Fibroblast of lung (primary cell): ENCODE measurements around the gene TTF2. TPM values are rescaled to one million over a fixed set of nuclear protein-coding genes. Genes with fewer than 3 reads are reported as not detected.
A peak's percentile ranks its signal among the peaks of the same experiment; 100 is the strongest.

Experiments used
- DNase-seq, 2 donors: peaks; one replicate each; pipeline versions ENCODE4 v3.0.0 to v3.0.0-alpha.2; 2010; ENCODE audit warnings: low read depth in 2 of 2
- H2AFZ ChIP-seq: 2 replicates; pipeline ENCODE4 v1.5.1; 2012; ENCODE audit warnings: low read length, control low read depth, inconsistent platforms
- H3K27ac ChIP-seq: 2 replicates; pipeline ENCODE4 v1.5.1; 2011; ENCODE audit warnings: low read length, control low read depth; ENCODE audit not compliant: insufficient read depth
- H3K27me3 ChIP-seq: 2 replicates; pipeline ENCODE4 v1.5.1; 2011; ENCODE audit warnings: mild to moderate bottlenecking, low read length; ENCODE audit not compliant: control insufficient read depth, insufficient read depth
- H3K36me3 ChIP-seq: 2 replicates; pipeline ENCODE4 v1.5.1; 2011; ENCODE audit warnings: low read length; ENCODE audit not compliant: control insufficient read depth, insufficient read depth
- H3K4me1 ChIP-seq: 2 replicates; pipeline ENCODE4 v1.5.1; 2011; ENCODE audit warnings: low read length; ENCODE audit not compliant: control insufficient read depth, insufficient read depth; ENCODE audit errors: extremely low read depth
- H3K4me2 ChIP-seq: 2 replicates; pipeline ENCODE4 v1.5.1; 2011; ENCODE audit warnings: low read length, control low read depth; ENCODE audit not compliant: insufficient read depth; ENCODE audit errors: extremely low read depth
- H3K4me3 ChIP-seq, 4 experiments: fragments of 200-600 bp in 1 of 4; sonication (generic) in 1 of 4; replicated peaks in 1 of 4; 2 replicates each; pipeline ENCODE4 v1.5.1; 2011 to 2016; ENCODE audit warnings: low read length in 4 of 4, low read depth in 3 of 4, mild to moderate bottlenecking in 3 of 4, control low read depth in 2 of 4, inconsistent platforms in 1 of 4, mixed read lengths in 1 of 4; ENCODE audit not compliant: insufficient read depth in 1 of 4; ENCODE audit errors: control extremely low read depth in 1 of 4
- H3K79me2 ChIP-seq: 2 replicates; pipeline ENCODE4 v1.5.1; 2012; ENCODE audit warnings: mild to moderate bottlenecking, low read length, inconsistent platforms; ENCODE audit not compliant: control insufficient read depth, insufficient read depth
- H3K9ac ChIP-seq: 2 replicates; pipeline ENCODE4 v1.5.1; 2011; ENCODE audit warnings: mild to moderate bottlenecking, low read length, control low read depth; ENCODE audit not compliant: insufficient read depth
- H3K9me3 ChIP-seq: 2 replicates; pipeline ENCODE4 v1.5.1; 2012; ENCODE audit warnings: low read depth, low read length; ENCODE audit not compliant: control insufficient read depth, insufficient read depth
- H4K20me1 ChIP-seq: 2 replicates; pipeline ENCODE4 v1.5.1; 2011; ENCODE audit warnings: low read length; ENCODE audit not compliant: control insufficient read depth, insufficient read depth; ENCODE audit errors: extremely low read depth
- EZH2 ChIP-seq: IDR thresholded peaks from 2 replicates; pipeline ENCODE4 v1.5.1; 2012; ENCODE audit warnings: low read length, control low read depth, mild to moderate bottlenecking; ENCODE audit errors: missing control alignments
- polyA plus RNA-seq, 2 donors: library from polyadenylated mRNA; depleted of rRNA in 1 of 2; stranded (reverse) in 1 of 2; unstranded in 1 of 2; fragments of >200 nt; gene quantifications; 2 replicates each; pipeline ENCODE4 v1.2.1, GENCODE V29; 2011 to 2012; ENCODE audit warnings: missing spikeins in 1 of 2
- total RNA-seq: library from RNA; depleted of rRNA; stranded (reverse); fragments of >200 nt; gene quantifications from 2 replicates; pipeline ENCODE4 v1.2.1, GENCODE V29; 2014
- TF ChIP-seq, protein P1 (sequence below), 2 donors: IDR thresholded peaks in 1 of 2; conservative IDR thresholded peaks in 1 of 2; 1 replicate in 1 of 2; 2 replicates in 1 of 2; pipeline ENCODE4 v1.5.1; 2011 to 2012; ENCODE audit warnings: low read length in 2 of 2, control low read depth in 1 of 2, inconsistent platforms in 1 of 2, low read depth in 1 of 2, mild to moderate bottlenecking in 1 of 2

TTF2 gene
- total and polyA plus RNA-seq, 2 donors (not counting 1 experiment from before 2014, with no cell fraction given), result 10.0 to 13.2 TPM

DNA sequence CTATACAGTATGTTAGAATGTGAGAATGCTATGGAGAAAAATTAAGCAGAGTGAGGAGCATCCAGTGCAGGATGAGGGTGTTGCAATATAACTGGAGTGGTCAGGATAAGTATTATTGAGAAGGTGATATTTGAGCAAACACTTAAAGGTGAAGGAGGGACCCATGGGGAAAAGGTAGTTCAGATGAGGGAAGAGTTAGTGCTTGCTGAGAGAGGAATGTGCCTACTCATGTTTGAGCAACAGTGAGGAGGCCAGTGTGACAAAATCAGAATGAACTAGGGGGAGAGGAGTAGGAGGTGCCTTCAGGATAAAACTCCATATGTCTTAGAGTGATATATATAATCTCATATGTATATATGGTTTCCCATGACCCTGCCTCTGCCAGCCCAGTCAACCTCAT, 67.7 kb downstream of the TTF2 start:
- Histone ChIP-seq H3K36me3 (no peaks in the 10 kb centered on the region), H3K4me2 (no peak overlapping the region), H3K27me3 (peaks cover 7% of the 10 kb centered on the region), H3K79me2 (no peaks in the 10 kb centered on the region), H3K9me3 (no peaks in the 10 kb centered on the region), H2AFZ (no peak overlapping the region), H4K20me1 (no peaks in the 10 kb centered on the region), H3K27ac (no peak overlapping the region), H3K4me1 (peaks cover 2% of the 10 kb centered on the region), H3K9ac (no peak overlapping the region), H3K4me3 (no peak overlapping the region)
- no peak for DNase-seq
- TF ChIP-seq EZH2, result no peak
- TF ChIP-seq, protein P1, sequence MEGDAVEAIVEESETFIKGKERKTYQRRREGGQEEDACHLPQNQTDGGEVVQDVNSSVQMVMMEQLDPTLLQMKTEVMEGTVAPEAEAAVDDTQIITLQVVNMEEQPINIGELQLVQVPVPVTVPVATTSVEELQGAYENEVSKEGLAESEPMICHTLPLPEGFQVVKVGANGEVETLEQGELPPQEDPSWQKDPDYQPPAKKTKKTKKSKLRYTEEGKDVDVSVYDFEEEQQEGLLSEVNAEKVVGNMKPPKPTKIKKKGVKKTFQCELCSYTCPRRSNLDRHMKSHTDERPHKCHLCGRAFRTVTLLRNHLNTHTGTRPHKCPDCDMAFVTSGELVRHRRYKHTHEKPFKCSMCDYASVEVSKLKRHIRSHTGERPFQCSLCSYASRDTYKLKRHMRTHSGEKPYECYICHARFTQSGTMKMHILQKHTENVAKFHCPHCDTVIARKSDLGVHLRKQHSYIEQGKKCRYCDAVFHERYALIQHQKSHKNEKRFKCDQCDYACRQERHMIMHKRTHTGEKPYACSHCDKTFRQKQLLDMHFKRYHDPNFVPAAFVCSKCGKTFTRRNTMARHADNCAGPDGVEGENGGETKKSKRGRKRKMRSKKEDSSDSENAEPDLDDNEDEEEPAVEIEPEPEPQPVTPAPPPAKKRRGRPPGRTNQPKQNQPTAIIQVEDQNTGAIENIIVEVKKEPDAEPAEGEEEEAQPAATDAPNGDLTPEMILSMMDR (conservative IDR thresholded peaks at IDR 0.05 in 1 of 2, IDR thresholded peaks at IDR 0.05 in 1 of 2; ENCODE audit: low read depth in 1 of 2, low read length in 2 of 2), result no peak

- peaks cover 7% of the 10 kb centered on the region for H3K27me3 ChIP-seq
Observed at GRCh38 chr1:117128323-117129079, 68.4 kb downstream of the TTF2 start.

GRCh38 chr1:117130526-117130925, 70.4 kb downstream of the TTF2 start:
- peaks cover 2% of the 10 kb centered on the region for H3K4me1 ChIP-seq
- peaks cover 6% of the 10 kb centered on the region for H3K27me3 ChIP-seq
- H3K36me3 ChIP-seq, result no peaks in the 10 kb centered on the region
- TF ChIP-seq EZH2, result no peak
- TF ChIP-seq, protein P1 (conservative IDR thresholded peaks at IDR 0.05 in 1 of 2, IDR thresholded peaks at IDR 0.05 in 1 of 2; ENCODE audit: low read depth in 1 of 2, low read length in 2 of 2), result no peak
- no peak overlapping the region for H2AFZ ChIP-seq
- H3K79me2 ChIP-seq, result no peaks in the 10 kb centered on the region
- DNase-seq, result no peak
- no peak overlapping the region for H3K4me3 ChIP-seq
- no peaks in the 10 kb centered on the region for H3K9me3 ChIP-seq
- no peak overlapping the region for H3K4me2 ChIP-seq
- no peaks in the 10 kb centered on the region for H4K20me1 ChIP-seq
- no peak overlapping the region for H3K9ac ChIP-seq
- no peak overlapping the region for H3K27ac ChIP-seq

More at GRCh38 chr1:117128323-117129079, 68.4 kb downstream of the TTF2 start:
- no peak overlapping the region for H3K4me3 ChIP-seq
- no peak overlapping the region for H3K4me2 ChIP-seq
- no peaks in the 10 kb centered on the region for H3K79me2 ChIP-seq
- no peak overlapping the region for H3K27ac ChIP-seq
- TF ChIP-seq, protein P1 (conservative IDR thresholded peaks at IDR 0.05 in 1 of 2, IDR thresholded peaks at IDR 0.05 in 1 of 2; ENCODE audit: low read depth in 1 of 2, low read length in 2 of 2), result peak; percentile 42 to 51
- TF ChIP-seq EZH2, result no peak
- H3K9ac ChIP-seq, result no peak overlapping the region
- DNase-seq, result peak; percentile 45 to 76
- H2AFZ ChIP-seq, result peak overlapping the region; percentile 62
- no peaks in the 10 kb centered on the region for H3K36me3 ChIP-seq
- H4K20me1 ChIP-seq, result no peaks in the 10 kb centered on the region
- H3K4me1 ChIP-seq, result peaks cover 2% of the 10 kb centered on the region
- no peaks in the 10 kb centered on the region for H3K9me3 ChIP-seq
